Measurements from ENCODE around the gene BOC. TPM values are rescaled to one million over a fixed set of nuclear protein-coding genes. Genes with fewer than 3 reads are reported as not detected.

BOC gene
- total RNA-seq, 1 experiment from 2014 or later, result 3.5 TPM

GRCh38 chr3:113329757-113330156, 118.4 kb downstream of the BOC start:
- no peaks in the 10 kb centered on the region for H3K27me3 Mint-ChIP-seq (ENCODE audit: low read depth)

More at GRCh38 chr3:113329757-113330156, 118.4 kb downstream of the BOC start:
- H3K56ac ChIP-seq (ENCODE audit: insufficient read length, low read depth, low read length), result no peak overlapping the region
- no peak overlapping the region for H4K91ac ChIP-seq (ENCODE audit: insufficient read length, low read depth, low read length)
- H3K23ac ChIP-seq (ENCODE audit: insufficient read length, low read depth, low read length), result no peak overlapping the region
- H3K27ac ChIP-seq (ENCODE audit: insufficient read length, low read depth, low read length), result no peak overlapping the region
- TF ChIP-seq CTCF (conservative IDR thresholded peaks at IDR 0.05), result no peak
- H2BK120ac ChIP-seq (ENCODE audit: low read depth, low read length, poor library complexity, severe bottlenecking), result no peak overlapping the region
- H3K27me3 ChIP-seq (ENCODE audit: insufficient read depth, low read length), result no peaks in the 10 kb centered on the region
- no peak overlapping the region for H3K4me2 ChIP-seq (ENCODE audit: insufficient read depth, insufficient read length, low read length)
- H3K9me3 ChIP-seq (ENCODE audit: control insufficient read depth, low read depth, low read length), result no peaks in the 10 kb centered on the region
- no peaks in the 10 kb centered on the region; a peak in 2 of 5 replicates for H3K9me3 Mint-ChIP-seq
- no peak overlapping the region for H2AFZ ChIP-seq (ENCODE audit: low read length)
- H2BK5ac ChIP-seq (ENCODE audit: insufficient read length, low read length), result no peak overlapping the region
- H3K18ac ChIP-seq (ENCODE audit: insufficient read length, low read depth, low read length), result no peak overlapping the region
- no peak overlapping the region for H2BK12ac ChIP-seq (ENCODE audit: insufficient read length, low read depth, low read length)
- no peak overlapping the region for H2AK5ac ChIP-seq (ENCODE audit: insufficient read length, low read length)
- H4K8ac ChIP-seq (replicated peaks; ENCODE audit: insufficient read length, low read depth, low read length), result no peak overlapping the region
- H4K5ac ChIP-seq (ENCODE audit: insufficient read length, low read depth, low read length), result no peak overlapping the region
- H3T11ph ChIP-seq (ENCODE audit: low read length), result no peak overlapping the region
- H3K27ac Mint-ChIP-seq, result no peak overlapping the region
- H2BK20ac ChIP-seq (ENCODE audit: low read depth, low read length, poor library complexity, severe bottlenecking), result no peak overlapping the region
- H3K9ac ChIP-seq (ENCODE audit: extremely low read depth, insufficient read length, low read length), result no peak overlapping the region
- H3K4me1 Mint-ChIP-seq, result no peaks in the 10 kb centered on the region
- H3K79me1 ChIP-seq (ENCODE audit: insufficient read depth, low read depth, low read length, poor library complexity, severe bottlenecking), result no peaks in the 10 kb centered on the region
- no peak overlapping the region for H2BK15ac ChIP-seq (ENCODE audit: low read depth, low read length)
- H3K4me3 Mint-ChIP-seq, result no peak overlapping the region
- H3K4ac ChIP-seq (ENCODE audit: low read depth, low read length), result no peak overlapping the region
- no peak for DNase-seq
- H3K14ac ChIP-seq (ENCODE audit: insufficient read depth, low read length), result no peak overlapping the region
- no peaks in the 10 kb centered on the region for H3K36me3 Mint-ChIP-seq (ENCODE audit: insufficient read depth in 1 of 3, low read depth in 3 of 3)
- H4K20me1 ChIP-seq (ENCODE audit: control insufficient read depth, insufficient read depth, insufficient read length), result no peaks in the 10 kb centered on the region
- no peaks in the 10 kb centered on the region for H3K4me1 ChIP-seq (ENCODE audit: insufficient read depth, low read length)
- WGBS (ENCODE audit: extremely low coverage, insufficient read length, low lambda C conversion rate), result no CpG with 5 or more reads among the region's 2 CpGs
- no peaks in the 10 kb centered on the region for H3K79me2 ChIP-seq (ENCODE audit: insufficient read depth, low read length)
- H3K23me2 ChIP-seq (ENCODE audit: insufficient read length, low read depth, low read length, poor library complexity, severe bottlenecking), result no peaks in the 10 kb centered on the region
